HUES6 (cell line): ENCODE data around the gene KATNAL1.

Experiments
- H3K27ac ChIP-seq: 2 replicates; pipeline ENCODE4 v1.7.0; 2013; ENCODE audit warnings: low read depth, mild to moderate bottlenecking, low read length, inconsistent platforms
- H3K27me3 ChIP-seq: 2 replicates; pipeline ENCODE4 v1.6.1; 2013; ENCODE audit warnings: low read length; ENCODE audit not compliant: control insufficient read depth, insufficient read depth
- H3K36me3 ChIP-seq: 2 replicates; pipeline ENCODE4 v1.6.1; 2013; ENCODE audit warnings: low read length; ENCODE audit not compliant: control insufficient read depth, insufficient read depth
- H3K4me1 ChIP-seq: 2 replicates; pipeline ENCODE4 v1.6.1; 2013; ENCODE audit warnings: low read length; ENCODE audit not compliant: control insufficient read depth, insufficient read depth
- H3K4me3 ChIP-seq: 2 replicates; pipeline ENCODE4 v1.5.1; 2013; ENCODE audit warnings: low read depth, low read length
- H3K9ac ChIP-seq: one replicate; pipeline ENCODE4 v1.6.1; 2013; ENCODE audit warnings: mild to moderate bottlenecking, low read length
- H3K9me3 ChIP-seq: 2 replicates; pipeline ENCODE4 v1.6.1; 2013; ENCODE audit warnings: low read depth, low read length; ENCODE audit not compliant: control insufficient read depth, insufficient read depth

The KATNAL1 gene

DNA sequence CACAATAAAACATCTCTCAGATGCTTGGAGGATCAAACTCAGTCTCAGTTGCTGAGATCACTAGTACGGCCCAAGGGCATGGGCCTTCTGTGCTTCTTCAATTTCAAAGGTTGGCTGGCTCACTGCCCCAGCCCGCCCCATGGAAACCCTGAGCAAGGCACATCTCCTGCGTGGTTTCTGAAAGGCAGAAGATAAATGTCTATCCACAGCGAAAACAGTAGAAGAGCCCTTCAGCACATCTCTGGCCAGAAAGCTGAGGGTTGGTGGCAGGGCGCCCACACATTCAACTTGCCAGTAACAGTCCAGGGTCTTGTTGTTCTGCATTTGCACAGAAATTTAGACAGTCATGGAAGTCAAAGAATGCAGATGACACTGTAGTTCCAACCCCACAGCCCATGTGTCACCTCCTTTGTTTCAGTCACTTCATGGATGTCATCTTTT lies 24.0 kb upstream of the KATNAL1 start:
- Histone ChIP-seq H3K9me3 (no peaks in the 10 kb centered on the region; the same call in 1 of the 2 replicates), H3K4me3 (no peak overlapping the region), H3K36me3 (no peaks in the 10 kb centered on the region), H3K4me1 (0 out of 2 replicates have a peak, but pooled peaks cover under 1% of the 10 kb centered on the region), H3K27me3 (no peaks in the 10 kb centered on the region), H3K9ac (no peak overlapping the region), H3K27ac (no peak overlapping the region)

DNA sequence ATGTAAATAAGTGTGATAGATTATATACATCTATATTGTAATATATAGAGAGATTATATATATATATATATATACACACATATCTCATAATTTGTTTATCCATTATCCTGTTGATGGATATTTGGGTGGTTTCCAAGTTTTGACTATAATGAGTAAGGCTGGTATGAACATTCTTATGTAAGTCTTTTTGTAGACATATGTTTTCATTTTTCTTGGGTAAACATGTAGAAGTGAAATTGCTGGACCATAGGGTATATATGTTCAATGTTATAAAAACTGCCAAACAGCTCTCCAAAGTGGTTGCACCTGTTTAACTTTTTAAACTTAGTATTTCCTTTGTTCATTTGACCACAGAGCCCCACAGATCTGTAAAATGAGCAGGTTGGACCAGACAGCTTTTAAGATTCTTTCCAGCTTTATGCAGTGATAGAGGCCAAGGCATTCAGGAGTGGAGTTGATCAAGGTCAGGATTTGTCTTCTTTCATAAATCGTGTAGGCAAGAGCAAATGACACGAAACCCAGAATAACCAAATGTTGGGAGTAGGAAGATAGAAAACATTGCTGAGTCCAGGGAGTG lies 21.7 kb upstream of the KATNAL1 start:
- Histone ChIP-seq H3K4me1 (no peaks in the 10 kb centered on the region), H3K27ac (no peak overlapping the region), H3K9me3 (no peaks in the 10 kb centered on the region; the same call in 1 of the 2 replicates), H3K36me3 (no peaks in the 10 kb centered on the region), H3K4me3 (no peak overlapping the region), H3K9ac (no peak overlapping the region), H3K27me3 (no peaks in the 10 kb centered on the region)

DNA sequence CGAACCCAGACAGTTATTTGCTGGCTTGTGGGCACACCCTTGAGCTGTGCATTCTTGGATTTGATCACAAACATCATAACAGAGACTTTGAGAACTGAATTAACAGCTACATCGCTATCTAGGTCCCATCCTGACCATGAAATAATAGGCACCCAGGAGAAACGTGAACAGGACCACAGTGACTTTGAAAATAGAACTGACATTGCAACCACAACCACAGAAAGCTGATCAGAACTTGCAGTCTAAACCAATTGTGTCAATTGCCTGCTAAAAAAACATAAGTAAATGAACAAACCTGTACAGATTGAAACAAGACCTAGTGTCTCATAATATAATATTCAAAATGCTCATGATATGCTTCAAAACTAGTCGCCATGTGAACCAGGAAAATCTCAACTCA lies 18.3 kb upstream of the KATNAL1 start:
- no peak overlapping the region for H3K27ac ChIP-seq
- H3K27me3 ChIP-seq, result no peaks in the 10 kb centered on the region
- H3K9me3 ChIP-seq, result no peaks in the 10 kb centered on the region; the same call in 1 of the 2 replicates
- H3K36me3 ChIP-seq, result no peaks in the 10 kb centered on the region
- H3K9ac ChIP-seq, result no peak overlapping the region
- no peaks in the 10 kb centered on the region for H3K4me1 ChIP-seq
- H3K4me3 ChIP-seq, result no peak overlapping the region

DNA sequence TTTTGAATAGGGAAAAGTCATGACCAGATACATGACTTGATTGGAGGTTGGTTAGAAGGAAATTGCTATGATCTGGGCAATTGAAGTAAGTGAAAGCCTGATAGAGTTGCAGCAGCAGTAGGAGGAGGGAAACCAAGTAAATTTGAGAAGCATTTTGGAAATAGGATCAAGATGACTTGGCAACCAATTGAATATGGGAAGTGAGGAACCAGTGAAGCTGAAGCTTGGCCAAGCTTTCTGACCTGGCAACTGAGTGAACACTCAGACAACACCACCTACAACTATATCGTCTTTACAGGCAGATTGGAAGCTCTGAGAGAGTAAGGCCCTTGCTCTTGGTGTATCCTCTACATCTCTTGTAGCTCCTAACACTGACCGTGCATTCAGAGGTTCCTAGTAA lies 16.2 kb upstream of the KATNAL1 start:
- Histone ChIP-seq H3K36me3 (no peaks in the 10 kb centered on the region), H3K27me3 (no peaks in the 10 kb centered on the region), H3K9ac (no peak overlapping the region), H3K4me1 (no peaks in the 10 kb centered on the region), H3K27ac (no peak overlapping the region), H3K9me3 (no peaks in the 10 kb centered on the region), H3K4me3 (no peak overlapping the region)

DNA sequence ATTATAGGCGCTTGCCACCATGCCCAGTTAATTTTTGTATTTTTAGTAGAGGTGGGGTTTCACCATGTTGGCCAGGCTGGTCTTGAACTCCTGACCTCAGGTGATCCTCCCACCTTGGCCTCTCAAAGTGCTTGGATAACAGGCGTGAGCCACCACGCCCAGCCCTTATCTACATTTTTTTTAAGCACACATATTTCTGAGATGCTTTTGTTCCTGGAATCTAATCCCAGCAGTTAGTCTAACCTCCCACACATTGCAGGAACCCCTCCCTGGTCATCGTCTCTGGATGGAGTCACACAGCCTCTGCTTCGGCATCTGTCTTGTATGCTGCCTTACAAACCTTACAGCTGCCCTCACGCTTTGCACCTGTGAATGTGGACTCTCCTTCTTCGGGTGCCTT lies 15.1 kb upstream of the KATNAL1 start:
- Histone ChIP-seq H3K27me3 (no peaks in the 10 kb centered on the region), H3K9ac (no peak overlapping the region), H3K27ac (no peak overlapping the region), H3K36me3 (no peaks in the 10 kb centered on the region), H3K9me3 (no peaks in the 10 kb centered on the region), H3K4me1 (no peaks in the 10 kb centered on the region), H3K4me3 (no peak overlapping the region)

GRCh38 chr13:30321256-30321655 lies 13.9 kb upstream of the KATNAL1 start:
- no peaks in the 10 kb centered on the region for H3K27me3 ChIP-seq
- H3K9me3 ChIP-seq, result no peaks in the 10 kb centered on the region
- H3K36me3 ChIP-seq, result no peaks in the 10 kb centered on the region
- no peaks in the 10 kb centered on the region for H3K4me1 ChIP-seq
- no peak overlapping the region for H3K27ac ChIP-seq
- no peak overlapping the region for H3K4me3 ChIP-seq
- H3K9ac ChIP-seq, result no peak overlapping the region

GRCh38 chr13:30319655-30320054 lies 12.3 kb upstream of the KATNAL1 start:
- H3K36me3 ChIP-seq, result no peaks in the 10 kb centered on the region
- H3K9me3 ChIP-seq, result no peaks in the 10 kb centered on the region
- H3K4me1 ChIP-seq, result no peaks in the 10 kb centered on the region
- H3K9ac ChIP-seq, result no peak overlapping the region
- H3K4me3 ChIP-seq, result no peak overlapping the region
- H3K27ac ChIP-seq, result no peak overlapping the region
- H3K27me3 ChIP-seq, result no peaks in the 10 kb centered on the region

- no peaks in the 10 kb centered on the region for H3K9me3 ChIP-seq
- H3K4me3 ChIP-seq, result no peak overlapping the region
- no peaks in the 10 kb centered on the region for H3K4me1 ChIP-seq
- H3K27ac ChIP-seq, result no peak overlapping the region
- no peaks in the 10 kb centered on the region for H3K36me3 ChIP-seq
- no peak overlapping the region for H3K9ac ChIP-seq
- no peaks in the 10 kb centered on the region for H3K27me3 ChIP-seq
Observed at GRCh38 chr13:30319130-30319529, 11.8 kb upstream of the KATNAL1 start.

DNA sequence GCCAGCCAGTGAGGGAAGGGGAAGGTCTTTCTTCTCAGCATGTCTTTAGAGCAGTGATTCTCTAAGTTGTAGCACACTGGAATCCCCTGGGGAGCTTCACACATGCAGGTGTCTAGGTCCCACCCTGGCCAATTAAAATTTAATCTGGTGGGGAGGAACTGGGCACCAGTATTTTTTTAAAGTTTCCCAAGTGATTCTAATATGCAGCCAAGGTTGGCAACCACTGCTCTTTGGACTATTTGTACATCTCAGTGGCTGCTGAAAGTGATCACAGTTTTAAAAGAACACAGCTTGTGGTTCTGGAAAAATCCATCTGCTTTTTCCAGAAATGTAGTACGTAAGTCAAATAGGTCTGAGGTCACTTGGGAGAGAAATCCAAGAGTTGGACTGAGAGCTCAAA lies 10.7 kb upstream of the KATNAL1 start:
- Histone ChIP-seq H3K4me1 (no peaks in the 10 kb centered on the region), H3K9ac (no peak overlapping the region), H3K27me3 (no peaks in the 10 kb centered on the region)

GRCh38 chr13:30314562-30314961 lies 7.2 kb upstream of the KATNAL1 start:
- Histone ChIP-seq H3K27ac (no peak overlapping the region), H3K27me3 (no peaks in the 10 kb centered on the region), H3K4me1 (peaks cover 2% of the 10 kb centered on the region; the same call in 1 of the 2 replicates), H3K9me3 (no peaks in the 10 kb centered on the region), H3K9ac (no peak overlapping the region), H3K4me3 (no peak overlapping the region), H3K36me3 (no peaks in the 10 kb centered on the region)

More for the DNA sequence above, 10.7 kb upstream of the KATNAL1 start:
- Histone ChIP-seq H3K9me3 (no peaks in the 10 kb centered on the region), H3K27ac (no peak overlapping the region), H3K4me3 (no peak overlapping the region), H3K36me3 (no peaks in the 10 kb centered on the region)

DNA sequence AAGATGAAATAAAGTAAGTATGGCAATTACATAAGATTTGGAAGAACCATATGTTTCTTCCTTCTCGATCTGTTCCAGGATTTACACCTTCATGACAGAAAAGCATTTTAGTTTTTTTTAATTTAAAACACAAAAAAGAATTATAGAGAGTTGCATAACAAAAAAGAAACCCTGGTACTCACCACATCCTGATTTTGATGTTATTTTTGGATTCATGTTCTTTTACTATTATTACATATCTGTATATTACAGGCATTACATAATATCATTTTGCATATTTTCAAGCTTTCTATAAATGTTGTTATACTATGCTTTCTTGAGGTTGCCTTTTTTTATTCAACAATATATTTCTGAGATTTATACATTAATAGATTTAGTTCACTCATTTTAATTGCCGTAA lies 6.7 kb upstream of the KATNAL1 start:
- H3K4me1 ChIP-seq, result peaks cover 2% of the 10 kb centered on the region; the same call in 1 of the 2 replicates

More for the DNA sequence above, 6.7 kb upstream of the KATNAL1 start:
- H3K9me3 ChIP-seq, result no peaks in the 10 kb centered on the region
- H3K36me3 ChIP-seq, result no peaks in the 10 kb centered on the region
- H3K9ac ChIP-seq, result no peak overlapping the region
- no peak overlapping the region for H3K4me3 ChIP-seq
- H3K27me3 ChIP-seq, result no peaks in the 10 kb centered on the region
- H3K27ac ChIP-seq, result no peak overlapping the region
